ENCODE measurements around the gene DEAF1.

The DEAF1 gene

DNA sequence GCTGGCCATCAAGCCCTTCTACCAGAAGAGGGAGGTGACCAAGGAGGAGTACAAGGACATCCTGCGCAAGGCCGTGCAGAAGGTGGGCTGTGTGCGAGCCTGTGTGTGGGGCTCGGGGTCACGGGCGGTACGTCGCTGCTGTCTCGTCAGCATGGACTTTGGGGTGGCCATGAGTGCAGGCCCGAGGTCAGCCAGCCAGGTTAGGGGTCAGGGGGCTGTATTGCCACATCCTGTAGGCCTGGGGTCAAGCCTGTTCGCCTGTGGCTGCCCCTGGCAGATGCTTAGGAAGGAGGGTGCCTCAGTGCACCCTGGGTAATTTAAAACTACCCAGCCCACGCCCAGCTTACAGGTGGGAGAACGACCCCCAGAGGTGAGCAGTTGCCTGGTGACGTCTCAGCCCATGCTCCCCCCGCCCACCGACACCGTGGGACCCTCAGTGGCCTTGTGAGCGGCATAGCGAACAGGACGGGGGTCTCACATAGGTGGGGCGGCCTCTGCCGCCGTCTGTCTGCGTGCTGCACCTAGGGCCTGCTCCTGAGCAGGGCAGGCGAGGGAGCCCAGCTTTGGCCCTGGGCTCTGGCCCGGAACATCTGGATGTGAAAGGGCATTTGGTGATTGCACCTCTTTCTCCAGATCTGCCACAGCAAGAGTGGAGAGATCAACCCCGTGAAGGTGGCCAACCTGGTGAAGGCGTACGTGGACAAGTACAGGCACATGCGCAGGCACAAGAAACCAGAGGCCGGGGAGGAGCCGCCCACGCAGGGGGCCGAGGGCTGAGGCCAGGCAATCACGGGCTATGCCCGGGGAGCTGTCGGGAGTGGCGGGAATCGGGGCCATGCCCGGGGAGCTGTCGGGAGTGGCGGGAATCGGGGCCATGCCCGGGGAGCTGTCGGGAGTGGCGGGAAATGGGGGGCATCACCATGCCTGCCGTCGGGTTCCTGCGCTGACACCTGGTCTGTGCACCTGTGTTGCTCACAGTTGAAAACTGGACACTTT lies 83.7 kb downstream of the DEAF1 start:
- DNase-seq (ENCODE audit: low spot score): no peak

DNA sequence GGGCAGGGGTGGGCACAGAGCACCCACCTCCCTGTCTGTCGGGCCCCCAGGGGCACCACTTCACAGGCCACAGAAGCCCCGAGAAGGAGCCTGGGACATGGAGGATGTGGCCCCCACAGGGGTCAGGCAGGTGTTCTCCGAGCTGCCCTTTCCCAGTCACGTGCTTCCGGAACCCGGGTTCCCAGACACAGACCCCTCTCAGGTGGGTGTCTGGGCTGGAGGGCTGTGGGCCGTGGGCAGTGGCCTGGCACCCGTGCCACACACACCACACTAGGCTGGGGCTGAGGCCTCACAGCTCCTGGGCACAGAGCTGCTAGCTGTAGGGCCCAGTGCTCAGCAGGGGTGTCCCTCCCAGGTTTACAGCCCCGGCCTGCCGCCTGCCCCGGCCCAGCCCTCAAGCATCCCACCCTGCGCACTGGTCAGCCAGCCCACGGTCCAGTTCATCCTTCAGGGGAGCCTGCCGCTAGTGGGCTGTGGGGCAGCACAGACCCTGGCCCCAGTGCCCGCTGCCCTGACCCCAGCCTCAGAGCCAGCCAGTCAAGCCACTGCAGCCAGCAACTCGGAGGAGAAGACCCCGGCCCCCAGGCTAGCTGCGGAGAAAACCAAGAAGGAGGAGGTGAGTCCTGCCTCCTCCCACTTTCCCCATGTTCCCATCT lies 84.7 kb downstream of the DEAF1 start:
- DNase-seq (ENCODE audit: low spot score): no peak

DNA sequence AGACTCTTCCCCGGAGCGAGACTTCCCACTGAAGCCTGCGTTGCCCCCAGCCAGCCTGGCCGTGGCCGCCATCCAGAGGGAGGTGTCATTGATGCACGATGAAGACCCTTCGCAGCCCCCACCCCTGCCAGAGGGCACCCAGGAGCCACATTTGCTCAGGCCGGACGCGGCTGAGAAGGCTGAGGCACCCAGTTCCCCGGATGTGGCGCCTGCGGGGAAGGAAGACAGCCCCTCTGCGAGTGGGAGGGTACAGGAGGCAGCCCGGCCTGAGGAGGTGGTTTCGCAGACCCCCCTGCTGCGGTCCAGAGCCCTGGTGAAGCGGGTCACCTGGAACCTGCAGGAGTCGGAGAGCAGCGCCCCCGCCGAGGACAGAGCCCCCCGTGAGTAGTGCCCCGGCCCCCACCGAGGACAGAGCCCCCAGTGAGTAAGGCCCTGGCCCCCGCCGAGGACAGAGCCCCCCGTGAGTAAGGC lies 85.6 kb downstream of the DEAF1 start:
- DNase-seq (ENCODE audit: low spot score): no peak

- no peak for DNase-seq (ENCODE audit: low spot score)
These were observed 86.2 kb downstream of the DEAF1 start for GRCh38 chr11:608791-609251.

DNA sequence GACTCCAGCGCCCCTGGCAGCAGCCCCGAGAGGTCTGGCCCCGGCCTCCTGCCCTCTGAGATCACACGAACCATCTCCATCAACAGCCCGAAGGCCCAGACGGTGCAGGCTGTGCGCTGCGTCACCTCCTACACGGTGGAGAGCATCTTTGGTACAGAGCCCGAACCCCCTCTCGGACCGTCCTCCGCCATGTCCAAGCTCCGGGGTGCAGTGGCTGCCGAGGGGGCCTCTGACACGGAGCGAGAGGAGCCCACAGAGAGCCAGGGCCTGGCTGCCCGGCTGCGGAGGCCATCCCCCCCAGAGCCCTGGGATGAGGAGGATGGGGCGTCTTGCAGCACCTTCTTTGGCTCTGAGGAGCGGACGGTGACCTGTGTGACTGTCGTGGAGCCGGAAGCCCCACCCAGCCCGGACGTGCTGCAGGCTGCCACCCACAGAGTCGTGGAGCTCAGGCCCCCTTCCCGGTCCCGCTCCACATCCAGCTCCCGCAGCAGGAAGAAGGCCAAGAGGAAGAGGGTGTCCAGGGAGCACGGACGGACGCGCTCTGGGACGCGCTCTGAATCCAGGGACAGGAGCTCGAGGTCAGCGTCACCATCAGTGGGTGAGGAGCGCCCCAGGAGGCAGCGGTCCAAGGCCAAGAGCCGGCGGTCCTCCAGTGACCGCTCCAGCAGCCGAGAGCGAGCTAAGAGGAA lies 86.9 kb downstream of the DEAF1 start:
- no peak for DNase-seq (ENCODE audit: low spot score)

DNA sequence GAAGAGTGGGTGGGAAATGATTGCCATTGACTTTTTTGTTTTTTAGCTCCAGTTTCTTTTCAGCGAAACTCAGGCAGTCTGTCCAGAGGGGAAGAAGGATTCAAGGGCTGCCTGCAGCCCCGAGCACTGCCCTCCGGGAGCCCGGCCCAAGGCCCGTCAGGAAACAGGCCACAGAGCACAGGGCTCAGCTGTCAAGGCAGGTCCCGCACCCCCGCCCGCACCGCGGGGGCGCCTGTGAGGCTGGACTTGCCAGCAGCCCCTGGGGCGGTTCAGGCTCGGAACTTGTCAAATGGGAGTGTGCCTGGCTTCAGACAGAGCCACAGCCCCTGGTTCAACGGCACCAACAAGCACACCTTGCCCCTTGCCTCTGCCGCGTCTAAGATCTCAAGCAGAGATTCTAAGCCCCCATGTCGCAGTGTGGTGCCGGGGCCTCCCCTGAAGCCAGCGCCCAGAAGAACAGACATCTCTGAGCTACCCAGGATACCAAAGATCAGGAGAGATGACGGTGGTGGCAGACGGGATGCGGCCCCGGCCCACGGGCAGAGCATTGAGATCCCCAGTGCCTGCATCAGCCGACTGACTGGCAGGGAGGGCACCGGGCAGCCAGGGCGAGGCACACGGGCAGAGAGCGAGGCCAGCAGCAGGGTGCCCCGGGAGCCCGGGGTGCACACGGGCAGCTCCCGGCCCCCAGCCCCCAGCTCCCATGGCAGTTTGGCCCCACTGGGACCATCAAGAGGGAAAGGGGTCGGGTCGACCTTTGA lies 87.8 kb downstream of the DEAF1 start:
- no peak for DNase-seq (ENCODE audit: low spot score)

DNA sequence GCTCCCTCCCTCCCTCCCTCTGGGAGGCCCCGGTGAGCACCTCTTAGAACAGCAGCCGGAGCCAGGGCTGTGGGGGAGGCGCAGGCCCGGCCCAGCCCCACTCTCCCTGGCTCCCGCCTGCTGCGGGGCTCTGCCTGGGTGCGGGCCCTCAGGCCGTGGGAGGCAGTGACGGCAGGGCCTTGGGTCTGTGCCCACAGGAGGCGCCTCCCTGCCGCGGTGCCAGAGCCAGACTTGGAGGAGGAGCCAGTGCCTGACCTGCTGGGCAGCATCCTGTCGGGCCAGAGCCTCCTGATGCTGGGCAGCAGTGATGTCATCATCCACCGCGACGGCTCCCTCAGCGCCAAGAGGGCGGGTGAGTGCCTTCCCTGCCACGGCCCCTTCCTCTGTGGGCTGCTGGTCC lies 88.8 kb downstream of the DEAF1 start:
- DNase-seq (ENCODE audit: low spot score): peak; percentile 63

DNA sequence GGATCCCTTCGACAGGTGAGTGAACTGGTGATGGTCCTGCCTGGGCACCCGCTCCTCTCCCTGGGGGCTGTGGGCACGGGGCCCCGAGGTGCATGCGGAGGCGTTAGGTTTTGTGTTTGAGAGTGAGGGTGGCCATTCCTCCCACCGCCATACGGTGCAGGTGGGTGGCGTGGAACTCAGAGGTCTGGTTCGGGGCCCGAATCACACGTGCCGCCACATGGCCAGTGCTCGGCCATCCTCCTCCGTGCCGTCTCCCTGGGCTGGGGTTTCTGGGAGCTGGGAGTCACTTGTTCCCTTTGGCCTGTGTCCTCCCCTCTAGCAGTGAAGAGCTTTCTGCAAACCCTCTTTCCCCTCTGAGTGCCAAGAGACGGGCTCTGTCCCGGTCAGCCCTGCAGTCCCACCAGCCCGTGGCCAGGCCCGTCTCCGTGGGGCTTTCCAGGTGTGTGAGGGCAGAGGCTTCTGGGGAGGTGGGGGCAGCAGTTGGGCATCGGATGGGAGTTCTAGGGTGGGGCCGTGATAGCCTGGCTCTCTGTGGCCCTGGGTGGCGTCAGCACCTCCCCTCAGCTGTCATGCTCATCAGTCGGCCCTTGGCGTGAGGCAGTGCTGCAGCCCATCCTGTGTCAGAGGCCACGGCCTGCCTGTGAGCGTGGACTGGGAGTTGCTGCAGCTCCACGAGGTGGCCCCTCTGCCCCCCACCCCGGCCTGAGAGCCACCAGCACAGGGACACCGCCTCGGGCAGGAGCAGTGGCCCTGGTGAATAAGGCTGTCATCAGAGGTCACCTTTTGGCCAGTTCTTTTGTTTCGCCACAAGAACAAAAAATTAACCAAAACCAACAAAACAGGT lies 89.5 kb downstream of the DEAF1 start:
- no peak for DNase-seq (ENCODE audit: low spot score)

DNA sequence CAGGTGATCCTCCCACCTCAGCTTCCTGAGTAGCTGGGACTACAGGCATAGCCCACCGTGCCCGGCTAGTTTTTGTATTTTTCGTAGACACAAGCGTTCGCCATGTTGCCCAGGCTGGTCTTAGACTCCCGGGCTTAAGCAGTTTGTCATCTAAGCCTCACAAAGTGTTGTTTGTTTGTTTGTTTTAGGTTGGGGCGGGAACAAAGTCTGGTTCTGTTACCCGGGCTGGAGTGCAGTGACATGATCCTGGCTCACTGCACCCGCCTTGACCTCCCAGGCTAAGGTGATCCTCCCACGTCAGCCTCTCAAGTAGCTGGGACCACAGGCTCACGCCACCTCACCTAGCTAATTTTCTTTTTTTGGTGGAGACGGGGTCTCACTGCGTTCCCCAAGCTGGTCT lies 91.9 kb downstream of the DEAF1 start:
- DNase-seq (ENCODE audit: low spot score): no peak

- no peak for DNase-seq (ENCODE audit: low spot score)
These were observed 93.3 kb downstream of the DEAF1 start for GRCh38 chr11:601573-602245.

DNA sequence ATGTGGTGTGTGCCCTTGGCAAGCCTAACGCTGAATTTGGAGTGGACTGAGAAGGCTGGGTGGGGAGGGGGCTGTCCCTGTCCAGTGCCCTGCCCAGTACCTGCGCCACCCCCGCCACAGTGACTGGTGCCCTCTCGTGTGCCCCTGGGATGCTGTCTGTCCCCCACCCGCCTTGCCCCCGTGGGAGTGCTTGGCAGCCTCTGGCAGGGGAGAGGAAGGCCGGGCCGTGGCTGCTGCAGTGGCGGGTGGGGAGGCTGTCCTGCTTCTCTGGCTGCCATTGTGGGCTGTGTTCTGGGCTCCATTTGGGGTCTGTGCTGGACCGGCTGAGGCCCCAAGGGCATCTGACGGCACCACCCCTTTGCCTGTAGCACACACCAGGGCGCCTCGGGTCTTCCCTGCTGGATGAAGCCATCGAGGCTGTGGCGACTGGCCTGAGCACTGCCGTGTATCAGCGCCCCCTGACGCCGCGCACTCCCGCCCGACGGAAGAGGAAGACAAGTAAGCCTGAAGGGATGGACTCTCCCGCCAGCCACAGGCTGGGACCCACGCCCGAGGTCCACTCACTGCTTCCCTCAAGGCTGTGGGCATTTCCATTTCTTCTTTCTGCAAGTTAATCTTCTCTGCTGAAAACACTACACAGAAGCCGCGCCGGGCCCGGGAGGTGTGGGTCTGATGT lies 96.9 kb downstream of the DEAF1 start:
- no peak for DNase-seq (ENCODE audit: low spot score)

DNA sequence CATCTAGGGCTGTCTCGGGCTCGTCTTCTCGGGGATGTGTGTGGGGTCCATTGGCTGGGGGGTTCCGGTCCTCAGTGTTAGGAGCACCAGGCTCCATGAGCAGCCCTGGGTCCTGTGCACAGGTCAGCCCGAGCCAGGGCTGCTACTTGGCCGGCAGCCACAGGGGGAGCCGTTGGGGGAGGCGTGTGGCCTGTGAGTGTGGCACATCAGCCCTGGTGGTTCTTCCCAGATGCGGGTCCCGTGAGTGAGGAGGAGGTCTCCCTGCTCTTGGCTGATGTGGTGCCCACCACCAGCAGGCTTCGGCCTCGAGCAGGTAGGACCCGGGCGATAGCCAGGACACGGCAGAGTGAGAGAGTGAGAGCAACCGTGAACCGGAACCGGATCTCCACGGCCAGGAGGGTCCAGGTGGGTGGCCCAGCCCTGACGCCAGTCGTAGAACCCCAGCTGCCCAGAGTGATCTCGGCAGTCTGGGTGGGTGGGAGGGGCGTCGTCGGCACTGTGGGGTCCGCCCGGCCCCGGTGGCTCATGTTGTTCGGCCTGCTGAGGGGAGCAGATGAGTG lies 97.8 kb downstream of the DEAF1 start:
- no peak for DNase-seq (ENCODE audit: low spot score)

GRCh38 chr11:596374-596773 lies 98.6 kb downstream of the DEAF1 start:
- DNase-seq (ENCODE audit: low spot score): no peak

- DNase-seq (ENCODE audit: low spot score): no peak
These were observed 99.6 kb downstream of the DEAF1 start for GRCh38 chr11:595400-595799.

Measured in AG08396 (cell line).